Uterus (tissue), 4 donors: ENCODE measurements around the gene KIAA1217. TPM values are rescaled to one million over a fixed set of nuclear protein-coding genes. Genes with fewer than 3 reads are reported as not detected.
A peak's percentile ranks its signal among the peaks of the same experiment; 100 is the strongest.

ENCODE experiments used
- DNase-seq, 2 donors: peaks; one replicate each; pipeline ENCODE4 v3.0.0-alpha.2; 2019 to 2020
- H3K27ac ChIP-seq, 2 donors: fragments of 200-600 bp; sonication (generic); 1 replicate in 1 of 2; 2 replicates in 1 of 2; pipeline ENCODE4 v1.5.1; 2016 to 2018
- H3K27me3 ChIP-seq, 2 donors: fragments of 200-600 bp; sonication (generic); one replicate each; pipeline ENCODE4 v1.5.1; 2018 to 2019; ENCODE audit warnings: control low read depth in 1 of 2
- H3K36me3 ChIP-seq, 2 donors: fragments of 200-600 bp; sonication (generic); one replicate each; pipeline ENCODE4 v1.5.1; 2019; ENCODE audit warnings: control low read depth in 1 of 2
- H3K4me1 ChIP-seq, 2 donors: fragments of 200-600 bp; sonication (generic); one replicate each; pipeline ENCODE4 v1.5.1; 2018 to 2019; ENCODE audit warnings: control low read depth in 1 of 2
- H3K4me3 ChIP-seq, 2 donors: fragments of 200-600 bp; sonication (generic); 1 replicate in 1 of 2; 2 replicates in 1 of 2; pipeline ENCODE4 v1.5.1; 2018 to 2019; ENCODE audit warnings: mild to moderate bottlenecking in 1 of 2
- H3K9me3 ChIP-seq, 2 donors: fragments of 200-600 bp; sonication (generic); one replicate each; pipeline ENCODE4 v1.5.1; 2019; ENCODE audit warnings: control low read depth in 1 of 2
- CTCF ChIP-seq, 4 experiments: fragments of 200-600 bp in 2 of 4; fragments of 450-650 bp in 2 of 4; sonication (generic) in 2 of 4; IDR thresholded peaks; one replicate each; pipeline ENCODE4 v1.5.1; 2016 to 2019; ENCODE audit warnings: antibody characterized with exemption in 4 of 4, mild to moderate bottlenecking in 2 of 4, moderate library complexity in 1 of 4
- POLR2A ChIP-seq, 2 donors: fragments of 450-650 bp; IDR thresholded peaks; one replicate each; pipeline ENCODE4 v1.6.1; 2016; ENCODE audit warnings: antibody characterized with exemption in 2 of 2, mild to moderate bottlenecking in 1 of 2, moderate library complexity in 1 of 2
- intact Hi-C: fragments of 100-400 bp; cut with DNase I; formaldehyde crosslinking; loops from one replicate; pipeline ENCODE4 v1.15.1; 2023; ENCODE audit warnings: low total_unique reads
- total RNA-seq, 4 donors: library from RNA; depleted of rRNA in 3 of 4; stranded (reverse); fragments of >200 nt in 3 of 4; gene quantifications; one replicate each; pipeline versions ENCODE4 v1.1.0 to v1.2.4, GENCODE V29; 2014 to 2023
- donor health status: DM: yes; HTN: yes; CAD: no.

KIAA1217 gene
- total RNA-seq, 4 donors from 2014 or later, result 3.5 to 38.2 (median 11.6) TPM

- no peak for DNase-seq
- H3K4me1 ChIP-seq, result no peaks in the 10 kb centered on the region
- H3K4me3 ChIP-seq, result no peak overlapping the region
- no peaks in the 10 kb centered on the region for H3K27me3 ChIP-seq
- H3K27ac ChIP-seq, result no peak overlapping the region
- H3K9me3 ChIP-seq, result no peaks in the 10 kb centered on the region
- intact Hi-C loops, result no loop called here
- H3K36me3 ChIP-seq, result no peaks in the 10 kb centered on the region
- TF ChIP-seq POLR2A (IDR thresholded peaks at IDR 0.05), result no peak
- no peak for TF ChIP-seq CTCF (IDR thresholded peaks at IDR 0.05)
Measured at GRCh38 chr10:24554036-24554435, 345.1 kb downstream of the KIAA1217 start.

GRCh38 chr10:24556126-24556749 lies 347.3 kb downstream of the KIAA1217 start:
- Histone ChIP-seq H3K27me3 (no peaks in the 10 kb centered on the region), H3K4me1 (no peaks in the 10 kb centered on the region), H3K4me3 (no peak overlapping the region), H3K36me3 (no peaks in the 10 kb centered on the region), H3K27ac (no peak overlapping the region), H3K9me3 (no peaks in the 10 kb centered on the region)
- DNase-seq, result no peak
- intact Hi-C loops, result no loop called here
- TF ChIP-seq POLR2A (IDR thresholded peaks at IDR 0.05), result no peak
- TF ChIP-seq CTCF (IDR thresholded peaks at IDR 0.05), result no peak

GRCh38 chr10:24556750-24557742 lies 348.1 kb downstream of the KIAA1217 start:
- no peaks in the 10 kb centered on the region for H3K27me3 ChIP-seq
- intact Hi-C loops, result no loop called here
- no peak overlapping the region for H3K4me3 ChIP-seq
- DNase-seq, result no peak
- no peak for TF ChIP-seq POLR2A (IDR thresholded peaks at IDR 0.05)
- peak; percentile 19 to 44 (median 38) for TF ChIP-seq CTCF (IDR thresholded peaks at IDR 0.05)
- no peaks in the 10 kb centered on the region for H3K9me3 ChIP-seq
- no peak overlapping the region for H3K27ac ChIP-seq
- no peaks in the 10 kb centered on the region for H3K36me3 ChIP-seq
- H3K4me1 ChIP-seq, result no peaks in the 10 kb centered on the region

GRCh38 chr10:24561453-24561852 lies 352.5 kb downstream of the KIAA1217 start:
- no peak for TF ChIP-seq CTCF (IDR thresholded peaks at IDR 0.05)
- TF ChIP-seq POLR2A (IDR thresholded peaks at IDR 0.05), result no peak
- Histone ChIP-seq H3K4me1 (no peaks in the 10 kb centered on the region), H3K27ac (no peak overlapping the region), H3K27me3 (peaks cover 0 to 9% of the 10 kb centered on the region in 2 donors), H3K4me3 (no peak overlapping the region), H3K36me3 (no peaks in the 10 kb centered on the region), H3K9me3 (no peaks in the 10 kb centered on the region)
- intact Hi-C loops, result no loop called here
- DNase-seq, result no peak

GRCh38 chr10:24568042-24568441 lies 359.1 kb downstream of the KIAA1217 start:
- H3K27me3 ChIP-seq, result peaks cover 0 to 9% of the 10 kb centered on the region in 2 donors
- DNase-seq, result no peak
- H3K4me1 ChIP-seq, result no peaks in the 10 kb centered on the region
- H3K4me3 ChIP-seq, result no peak overlapping the region
- intact Hi-C loops, result no loop called here
- no peaks in the 10 kb centered on the region for H3K36me3 ChIP-seq
- no peak overlapping the region for H3K27ac ChIP-seq
- TF ChIP-seq POLR2A (IDR thresholded peaks at IDR 0.05), result no peak
- no peak for TF ChIP-seq CTCF (IDR thresholded peaks at IDR 0.05)
- no peaks in the 10 kb centered on the region for H3K9me3 ChIP-seq
